IPS-18a (cell line): Measurements from ENCODE around the gene FBH1.

Experiments
- H3K27ac ChIP-seq: one replicate; pipeline ENCODE4 v1.5.1; 2013; ENCODE audit warnings: low read length
- H3K27me3 ChIP-seq: one replicate; pipeline ENCODE4 v1.6.1; 2013; ENCODE audit warnings: mild to moderate bottlenecking, low read length; ENCODE audit not compliant: control insufficient read depth, insufficient read depth
- H3K36me3 ChIP-seq: one replicate; pipeline ENCODE4 v1.6.1; 2013; ENCODE audit warnings: low read depth, low read length; ENCODE audit not compliant: control insufficient read depth
- H3K4me1 ChIP-seq: one replicate; pipeline ENCODE4 v1.6.1; 2013; ENCODE audit warnings: low read depth, low read length; ENCODE audit not compliant: control insufficient read depth
- H3K4me3 ChIP-seq: one replicate; pipeline ENCODE4 v1.5.1; 2013; ENCODE audit warnings: low read length
- H3K9ac ChIP-seq: one replicate; pipeline ENCODE4 v1.6.1; 2013; ENCODE audit warnings: mild to moderate bottlenecking, low read length, moderate library complexity
- H3K9me3 ChIP-seq: one replicate; pipeline ENCODE4 v1.6.1; 2013; ENCODE audit warnings: low read depth, low read length; ENCODE audit not compliant: control insufficient read depth

FBH1 gene

DNA sequence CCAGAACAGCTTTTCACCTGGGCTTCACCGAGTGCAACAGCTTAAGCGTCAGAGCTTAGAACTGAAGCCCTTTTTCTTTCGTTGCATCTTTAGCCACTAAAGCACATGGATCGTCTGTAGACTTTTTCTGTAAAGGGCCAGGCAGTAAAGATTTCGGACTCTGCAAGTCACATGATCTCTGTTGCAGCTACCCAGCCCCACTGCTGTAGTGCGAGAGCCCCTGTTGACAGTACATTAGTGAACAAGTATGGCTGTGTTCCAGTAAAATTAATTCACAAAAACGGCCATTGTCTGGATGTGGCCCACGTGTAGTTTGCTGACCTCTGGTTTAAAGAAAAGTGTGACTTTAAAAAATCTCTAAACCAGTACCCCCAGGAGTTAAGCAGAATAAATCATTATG lies 39.4 kb downstream of the FBH1 start:
- Histone ChIP-seq H3K4me3 (no peak overlapping the region), H3K9me3 (no peaks in the 10 kb centered on the region), H3K4me1 (no peaks in the 10 kb centered on the region), H3K9ac (no peak overlapping the region), H3K27ac (no peak overlapping the region), H3K36me3 (peaks cover 64% of the 10 kb centered on the region), H3K27me3 (no peaks in the 10 kb centered on the region)

DNA sequence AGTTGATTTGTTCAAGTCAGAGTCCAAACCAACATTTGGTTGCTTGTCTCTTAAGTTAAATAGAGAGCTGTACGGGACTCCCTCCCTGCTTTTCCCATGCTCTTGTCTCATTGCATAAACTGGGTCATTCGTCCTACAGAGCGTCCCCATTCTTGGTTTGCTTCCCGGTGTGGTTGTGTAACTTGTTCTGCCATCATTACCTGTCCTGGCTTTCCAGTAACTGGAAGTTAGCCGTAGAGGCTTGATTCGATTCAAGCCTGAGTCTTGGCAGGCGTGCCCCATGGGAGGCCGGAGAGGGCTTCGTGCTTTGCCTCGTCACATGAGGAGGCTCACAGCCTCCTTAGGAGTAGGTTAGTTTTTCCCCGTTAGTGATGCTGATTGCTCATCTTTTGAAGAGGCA lies 40.2 kb downstream of the FBH1 start:
- no peaks in the 10 kb centered on the region for H3K27me3 ChIP-seq
- H3K9me3 ChIP-seq, result no peaks in the 10 kb centered on the region
- peaks cover 59% of the 10 kb centered on the region for H3K36me3 ChIP-seq
- no peak overlapping the region for H3K27ac ChIP-seq
- H3K9ac ChIP-seq, result no peak overlapping the region
- H3K4me1 ChIP-seq, result no peaks in the 10 kb centered on the region
- no peak overlapping the region for H3K4me3 ChIP-seq

DNA sequence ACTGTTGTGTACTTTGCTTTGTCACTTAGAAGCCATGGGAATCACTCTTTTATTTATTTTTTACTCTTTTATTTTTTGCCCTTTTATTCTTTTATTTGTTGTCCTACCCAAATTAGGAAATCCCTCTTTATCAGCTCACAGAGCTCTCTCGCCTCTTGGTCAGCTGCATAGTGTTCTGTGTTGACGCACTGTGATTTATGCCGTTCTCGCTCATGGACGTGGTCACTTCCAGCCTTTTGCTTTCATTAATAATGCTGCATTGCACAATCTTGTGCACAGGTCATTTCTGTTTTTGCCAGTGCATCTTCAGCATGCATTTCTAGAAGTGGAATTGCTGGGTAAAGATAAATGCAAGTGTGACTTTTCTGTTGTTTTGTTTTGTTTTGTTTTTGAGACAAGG lies 42.3 kb downstream of the FBH1 start:
- Histone ChIP-seq H3K9me3 (no peaks in the 10 kb centered on the region), H3K4me1 (no peaks in the 10 kb centered on the region), H3K4me3 (no peak overlapping the region), H3K36me3 (peaks cover 59% of the 10 kb centered on the region), H3K9ac (no peak overlapping the region), H3K27ac (no peak overlapping the region), H3K27me3 (no peaks in the 10 kb centered on the region)

GRCh38 chr10:5933909-5934546 lies 44.0 kb downstream of the FBH1 start:
- H3K36me3 ChIP-seq, result peaks cover 51% of the 10 kb centered on the region
- no peaks in the 10 kb centered on the region for H3K9me3 ChIP-seq
- H3K27ac ChIP-seq, result no peak overlapping the region

GRCh38 chr10:5935628-5936027 lies 45.6 kb downstream of the FBH1 start:
- no peaks in the 10 kb centered on the region for H3K4me1 ChIP-seq
- H3K27me3 ChIP-seq, result no peaks in the 10 kb centered on the region
- H3K9ac ChIP-seq, result no peak overlapping the region
- no peaks in the 10 kb centered on the region for H3K9me3 ChIP-seq
- no peak overlapping the region for H3K4me3 ChIP-seq
- peaks cover 36% of the 10 kb centered on the region for H3K36me3 ChIP-seq
- H3K27ac ChIP-seq, result no peak overlapping the region

More at GRCh38 chr10:5933909-5934546, 44.0 kb downstream of the FBH1 start:
- H3K27me3 ChIP-seq, result no peaks in the 10 kb centered on the region
- H3K4me1 ChIP-seq, result no peaks in the 10 kb centered on the region
- H3K4me3 ChIP-seq, result no peak overlapping the region
- no peak overlapping the region for H3K9ac ChIP-seq

DNA sequence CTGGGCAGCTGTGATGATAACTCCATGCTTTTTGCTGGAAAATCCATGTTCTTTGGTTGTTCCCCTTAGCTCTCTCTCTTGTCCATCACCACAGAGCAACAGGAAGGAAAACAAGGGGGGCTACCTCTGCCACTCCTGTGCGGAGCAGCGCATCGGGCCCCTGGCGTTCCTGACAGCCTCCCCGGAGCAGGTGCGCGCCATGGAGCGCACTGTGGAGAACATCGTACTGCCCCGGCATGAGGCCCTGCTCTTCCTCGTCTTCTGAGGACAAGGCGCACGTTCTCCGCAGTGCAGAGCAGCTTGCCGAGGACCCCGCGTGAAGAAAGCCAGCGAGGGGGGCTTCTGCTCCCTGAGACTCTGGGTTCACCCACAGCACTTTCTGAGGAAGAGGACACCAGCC lies 47.0 kb downstream of the FBH1 start:
- no peak overlapping the region for H3K4me3 ChIP-seq
- H3K9ac ChIP-seq, result no peak overlapping the region
- no peaks in the 10 kb centered on the region for H3K4me1 ChIP-seq
- H3K9me3 ChIP-seq, result no peaks in the 10 kb centered on the region
- H3K27ac ChIP-seq, result no peak overlapping the region
- H3K27me3 ChIP-seq, result no peaks in the 10 kb centered on the region
- H3K36me3 ChIP-seq, result peaks cover 25% of the 10 kb centered on the region

DNA sequence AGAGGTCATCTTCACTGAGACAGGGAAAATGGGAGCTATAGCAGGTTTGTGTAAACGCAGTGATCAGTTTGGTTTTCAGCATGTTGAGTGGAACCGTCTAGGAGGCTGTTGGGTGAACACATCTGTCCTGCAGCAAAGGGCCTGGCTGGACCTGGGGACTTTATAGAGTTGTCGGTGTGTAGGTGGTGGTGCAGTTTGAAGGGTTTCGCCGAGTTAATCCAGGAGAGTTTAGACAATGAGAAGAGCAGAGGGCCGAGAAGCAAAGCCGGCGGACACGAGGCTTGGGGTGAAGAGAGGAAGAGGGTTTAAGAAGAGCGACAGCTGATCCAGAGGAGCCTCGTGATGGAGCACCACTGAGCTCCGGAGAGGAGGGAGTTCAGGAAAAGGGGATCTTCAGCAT lies 48.2 kb downstream of the FBH1 start:
- H3K27me3 ChIP-seq, result no peaks in the 10 kb centered on the region
- H3K27ac ChIP-seq, result no peak overlapping the region
- no peaks in the 10 kb centered on the region for H3K9me3 ChIP-seq
- no peak overlapping the region for H3K4me3 ChIP-seq
- H3K9ac ChIP-seq, result no peak overlapping the region
- H3K4me1 ChIP-seq, result no peaks in the 10 kb centered on the region
- peaks cover 25% of the 10 kb centered on the region for H3K36me3 ChIP-seq

DNA sequence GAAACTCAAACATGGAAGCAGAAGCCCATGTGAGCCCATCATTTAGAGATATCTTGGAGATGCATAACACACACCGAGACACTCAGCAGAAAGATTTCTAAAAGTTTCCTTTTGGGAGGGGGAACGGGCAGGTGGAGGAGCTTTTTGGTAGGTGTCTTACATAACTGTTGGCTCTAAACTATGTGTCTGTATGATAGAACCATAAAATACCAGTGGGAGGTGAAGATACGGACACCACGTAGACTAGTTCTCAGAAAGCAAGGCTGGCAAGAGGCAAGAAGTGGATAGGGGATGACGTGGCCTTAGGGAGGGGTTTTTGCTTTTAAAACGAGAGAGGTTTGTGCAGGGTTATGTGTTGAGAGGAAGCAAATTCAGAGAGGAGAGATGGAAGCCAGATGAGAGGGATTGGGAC lies 50.8 kb downstream of the FBH1 start:
- Histone ChIP-seq H3K36me3 (peaks cover 18% of the 10 kb centered on the region), H3K9me3 (no peaks in the 10 kb centered on the region), H3K9ac (no peak overlapping the region), H3K4me3 (no peak overlapping the region), H3K27ac (no peak overlapping the region), H3K4me1 (peaks cover 15% of the 10 kb centered on the region), H3K27me3 (no peaks in the 10 kb centered on the region)

GRCh38 chr10:5941579-5941978 lies 51.5 kb downstream of the FBH1 start:
- Histone ChIP-seq H3K9ac (no peak overlapping the region), H3K4me1 (peaks cover 15% of the 10 kb centered on the region), H3K36me3 (peaks cover 14% of the 10 kb centered on the region), H3K4me3 (no peak overlapping the region), H3K27ac (no peak overlapping the region), H3K9me3 (no peaks in the 10 kb centered on the region), H3K27me3 (no peaks in the 10 kb centered on the region)

DNA sequence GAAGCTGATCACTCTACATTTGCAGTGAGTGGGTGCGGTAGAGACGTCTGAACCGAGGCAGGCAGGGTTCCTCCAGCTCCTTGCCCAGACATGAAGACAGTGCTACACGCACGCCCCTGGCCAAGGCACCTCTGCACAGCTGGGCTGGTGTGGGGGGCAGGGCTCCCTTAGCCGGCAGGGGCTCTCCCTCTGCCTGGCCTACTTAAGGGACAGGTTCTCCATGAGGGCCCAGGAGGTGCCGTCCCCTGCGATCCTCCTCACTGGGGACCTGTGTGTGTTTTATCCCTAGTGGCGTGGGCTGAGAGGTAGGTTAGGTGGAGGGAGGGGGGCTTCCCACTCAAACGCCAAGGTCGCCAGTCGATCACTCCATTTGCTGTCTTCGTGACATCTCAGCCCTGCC lies 52.0 kb downstream of the FBH1 start:
- Histone ChIP-seq H3K9ac (no peak overlapping the region), H3K36me3 (peaks cover 9% of the 10 kb centered on the region), H3K9me3 (no peaks in the 10 kb centered on the region), H3K27me3 (no peaks in the 10 kb centered on the region), H3K27ac (no peak overlapping the region), H3K4me1 (peaks cover 15% of the 10 kb centered on the region), H3K4me3 (no peak overlapping the region)

- Histone ChIP-seq H3K27ac (no peak overlapping the region), H3K9me3 (no peaks in the 10 kb centered on the region), H3K27me3 (no peaks in the 10 kb centered on the region), H3K4me1 (peaks cover 15% of the 10 kb centered on the region), H3K4me3 (no peak overlapping the region), H3K9ac (no peak overlapping the region), H3K36me3 (peaks cover 7% of the 10 kb centered on the region)
These were observed 52.4 kb downstream of the FBH1 start for GRCh38 chr10:5942474-5942873.

- Histone ChIP-seq H3K36me3 (no peaks in the 10 kb centered on the region), H3K9me3 (no peaks in the 10 kb centered on the region), H3K4me3 (no peak overlapping the region), H3K9ac (no peak overlapping the region), H3K27me3 (no peaks in the 10 kb centered on the region), H3K27ac (no peak overlapping the region), H3K4me1 (peaks cover 15% of the 10 kb centered on the region)
These were observed 53.5 kb downstream of the FBH1 start for GRCh38 chr10:5943536-5943935.
